Measurements from ENCODE around the gene NRXN2. TPM values are rescaled to one million over a fixed set of nuclear protein-coding genes. Genes with fewer than 3 reads are reported as not detected.

Gene NRXN2
- total RNA-seq, 1 donor from 2014 or later: 2.2 TPM

DNA sequence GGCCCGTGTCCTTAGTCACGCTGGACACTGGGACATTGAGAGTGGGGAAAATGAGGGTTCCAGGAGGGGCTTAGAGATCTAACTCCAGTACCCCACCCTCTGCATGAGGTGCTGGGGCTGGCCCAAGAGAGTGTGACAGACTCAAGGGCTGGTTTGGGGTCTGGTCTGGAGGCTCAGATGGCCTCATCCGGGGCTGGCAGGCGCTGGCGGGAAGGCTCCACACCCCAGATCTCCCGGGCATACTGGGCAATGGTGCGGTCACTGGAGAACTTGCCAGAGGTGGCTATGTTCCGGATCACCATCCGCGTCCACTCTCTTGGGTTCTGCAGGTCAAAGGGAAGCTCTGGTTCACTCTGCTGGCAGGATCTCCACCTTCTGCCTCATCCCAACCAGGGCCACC, 23.5 kb upstream of the NRXN2 start:
- Histone ChIP-seq H2AFZ (replicated peaks) (no peak overlapping the region), H3K36me3 (no peaks in the 10 kb centered on the region), H3K79me2 (ENCODE audit: low read depth) (no peaks in the 10 kb centered on the region), H3K4me1 (peaks cover 14% of the 10 kb centered on the region), H3K27me3 (peaks cover 59% of the 10 kb centered on the region), H3K9ac (no peak overlapping the region), H3K9me3 (ENCODE audit: low read depth) (no peaks in the 10 kb centered on the region), H3K4me3 (no peak overlapping the region), H3F3A (ENCODE audit: low read depth) (peaks cover 50% of the 10 kb centered on the region), H3K27ac (no peak overlapping the region), H3K4me2 (no peak overlapping the region), H4K20me1 (ENCODE audit: low read depth) (peaks cover 34% of the 10 kb centered on the region)
- H3K9me3 Mint-ChIP-seq: no peaks in the 10 kb centered on the region
- peaks cover 19% of the 10 kb centered on the region for H3K4me1 Mint-ChIP-seq
- TF ChIP-seq EZH2 (IDR thresholded peaks at IDR 0.05) (no peak), CTCF (IDR thresholded peaks at IDR 0.05) (no peak), EZH2phosphoT487 (IDR thresholded peaks at IDR 0.05) (no peak)
- H3K36me3 Mint-ChIP-seq: no peaks in the 10 kb centered on the region
- H3K27me3 Mint-ChIP-seq (ENCODE audit: insufficient read depth, low read depth): peaks cover 23% of the 10 kb centered on the region
- no peak overlapping the region for H3K27ac Mint-ChIP-seq
- no peak for DNase-seq (ENCODE audit: low spot score)
- H3K4me3 Mint-ChIP-seq: peak overlapping the region; percentile 48

- H3K4me1 ChIP-seq: peaks cover 14% of the 10 kb centered on the region
- H3K36me3 ChIP-seq: no peaks in the 10 kb centered on the region
- peak; percentile 85 for DNase-seq (ENCODE audit: low spot score)
- H3K36me3 Mint-ChIP-seq: no peaks in the 10 kb centered on the region
- no peaks in the 10 kb centered on the region for H3K9me3 Mint-ChIP-seq
- H3K4me3 ChIP-seq: peak overlapping the region; percentile 62
- no peaks in the 10 kb centered on the region for H3K9me3 ChIP-seq (ENCODE audit: low read depth)
- peaks cover 50% of the 10 kb centered on the region for H3F3A ChIP-seq (ENCODE audit: low read depth)
- H3K27me3 Mint-ChIP-seq (ENCODE audit: insufficient read depth, low read depth): peaks cover 29% of the 10 kb centered on the region
- H3K4me2 ChIP-seq: peak overlapping the region; percentile 88
- no peak overlapping the region for H3K27ac ChIP-seq
- peak overlapping the region; percentile 60 for H2AFZ ChIP-seq (replicated peaks)
- peak overlapping the region; percentile 87 for H3K4me3 Mint-ChIP-seq
- TF ChIP-seq CTCF (IDR thresholded peaks at IDR 0.05) (no peak), EZH2 (IDR thresholded peaks at IDR 0.05) (no peak), EZH2phosphoT487 (IDR thresholded peaks at IDR 0.05) (no peak)
- H4K20me1 ChIP-seq (ENCODE audit: low read depth): peaks cover 34% of the 10 kb centered on the region
- H3K27ac Mint-ChIP-seq: no peak overlapping the region
- peaks cover 19% of the 10 kb centered on the region for H3K4me1 Mint-ChIP-seq
- no peak overlapping the region for H3K9ac ChIP-seq
- H3K27me3 ChIP-seq: peaks cover 66% of the 10 kb centered on the region
- no peaks in the 10 kb centered on the region for H3K79me2 ChIP-seq (ENCODE audit: low read depth)
Measured at GRCh38 chr11:64745521-64746328, 22.7 kb upstream of the NRXN2 start.

GRCh38 chr11:64745189-64745520, 22.2 kb upstream of the NRXN2 start:
- peaks cover 72% of the 10 kb centered on the region for H3K27me3 ChIP-seq
- H3K4me3 ChIP-seq: peak overlapping the region; percentile 62
- H2AFZ ChIP-seq (replicated peaks): peak overlapping the region; percentile 60
- peaks cover 50% of the 10 kb centered on the region for H3F3A ChIP-seq (ENCODE audit: low read depth)
- Mint-ChIP-seq H3K27ac (no peak overlapping the region), H3K4me3 (peak overlapping the region; percentile 87), H3K4me1 (peaks cover 19% of the 10 kb centered on the region), H3K27me3 (ENCODE audit: insufficient read depth, low read depth) (peaks cover 34% of the 10 kb centered on the region), H3K36me3 (no peaks in the 10 kb centered on the region), H3K9me3 (no peaks in the 10 kb centered on the region)
- no peak overlapping the region for H3K27ac ChIP-seq
- no peaks in the 10 kb centered on the region for H3K9me3 ChIP-seq (ENCODE audit: low read depth)
- no peak for TF ChIP-seq CTCF (IDR thresholded peaks at IDR 0.05)
- no peak for TF ChIP-seq EZH2phosphoT487 (IDR thresholded peaks at IDR 0.05)
- no peak for TF ChIP-seq EZH2 (IDR thresholded peaks at IDR 0.05)
- peaks cover 14% of the 10 kb centered on the region for H3K4me1 ChIP-seq
- H3K9ac ChIP-seq: no peak overlapping the region
- H4K20me1 ChIP-seq (ENCODE audit: low read depth): peaks cover 34% of the 10 kb centered on the region
- no peaks in the 10 kb centered on the region for H3K79me2 ChIP-seq (ENCODE audit: low read depth)
- DNase-seq (ENCODE audit: low spot score): no peak
- H3K36me3 ChIP-seq: no peaks in the 10 kb centered on the region
- peak overlapping the region; percentile 88 for H3K4me2 ChIP-seq
